H1 (cell line): ENCODE data around the gene NKAIN4. TPM values are rescaled to one million over a fixed set of nuclear protein-coding genes. Genes with fewer than 3 reads are reported as not detected.

Experiments
- CTCF ChIA-PET: fragments of 300-600 bp; sonication (Branson Sonifier 250); formaldehyde crosslinking; loops from one replicate; lab custom pipeline; 2021; ENCODE audit not compliant: partially characterized antibody; lab: Charles Lee
- POLR2A ChIA-PET: fragments of 300-600 bp; sonication (Branson Sonifier 250); formaldehyde crosslinking; loops from one replicate; lab custom pipeline; 2021; ENCODE audit warnings: inconsistent platforms; ENCODE audit not compliant: partially characterized antibody; lab: Charles Lee
- DNase-seq, 2 experiments: peaks; one replicate each; pipeline versions ENCODE4 v3.0.0 to v3.0.0-alpha.2; 2010 to 2022; ENCODE audit warnings: low spot score in 2 of 2, low read depth in 1 of 2, mixed read lengths in 1 of 2
- FAIRE-seq: peaks from 2 replicates; lab custom pipeline; 2011; peaks lifted over from hg19 to GRCh38; lab: Jason Lieb, UNC
- H2AFZ ChIP-seq: 2 replicates; pipeline ENCODE4 v1.8.1; 2012; ENCODE audit warnings: low read length, inconsistent platforms
- H2AK5ac ChIP-seq: 2 replicates; pipeline ENCODE4 v1.6.1; 2013; ENCODE audit warnings: low read depth, low read length
- H2BK120ac ChIP-seq: replicated peaks from 2 replicates; pipeline ENCODE3; 2013; ENCODE audit warnings: low read depth, low read length, inconsistent platforms
- H2BK12ac ChIP-seq: 2 replicates; pipeline ENCODE4 v1.6.1; 2013; ENCODE audit warnings: low read depth, low read length
- H2BK15ac ChIP-seq: 2 replicates; pipeline ENCODE4 v1.6.1; 2013; ENCODE audit warnings: low read length
- H2BK20ac ChIP-seq: 2 replicates; pipeline ENCODE4 v1.6.1; 2013; ENCODE audit warnings: low read length
- H2BK5ac ChIP-seq: 2 replicates; pipeline ENCODE4 v1.6.1; 2013; ENCODE audit warnings: low read depth, low read length
- H3K14ac ChIP-seq: 2 replicates; pipeline ENCODE4 v1.6.1; 2013; ENCODE audit warnings: inconsistent platforms; ENCODE audit not compliant: insufficient read length
- H3K18ac ChIP-seq: 2 replicates; pipeline ENCODE4 v1.6.1; 2013; ENCODE audit warnings: low read length; ENCODE audit errors: extremely low read depth
- H3K23ac ChIP-seq: 2 replicates; pipeline ENCODE4 v1.6.1; 2013; ENCODE audit warnings: inconsistent platforms; ENCODE audit not compliant: insufficient read length
- H3K23me2 ChIP-seq: 2 replicates; pipeline ENCODE4 v1.6.1; 2013; ENCODE audit warnings: low read depth, low read length
- H3K27ac ChIP-seq: 2 replicates; pipeline ENCODE4 v1.6.1; 2011; ENCODE audit warnings: low read depth, low read length, inconsistent platforms
- H3K27me3 ChIP-seq, 4 experiments: replicated peaks in 1 of 4; 1 replicate in 1 of 4; 2 replicates in 3 of 4; pipeline versions ENCODE4 v1.6.1 to v1.8.1; 2011 to 2013; ENCODE audit warnings: low read length in 3 of 4, mild to moderate bottlenecking in 3 of 4, inconsistent platforms in 2 of 4, mixed read lengths in 2 of 4, moderate library complexity in 1 of 4; ENCODE audit not compliant: control insufficient read depth in 3 of 4, insufficient read depth in 3 of 4; ENCODE audit errors: extremely low read depth in 1 of 4
- H3K36me3 ChIP-seq, 4 experiments: 2 replicates each; pipeline versions ENCODE4 v1.6.1 to v1.8.1; 2011 to 2013; ENCODE audit warnings: mild to moderate bottlenecking in 4 of 4, low read length in 3 of 4, moderate library complexity in 2 of 4, control low read depth in 1 of 4, inconsistent platforms in 1 of 4; ENCODE audit not compliant: insufficient read depth in 4 of 4, control insufficient read depth in 2 of 4
- H3K4ac ChIP-seq: replicated peaks from 2 replicates; pipeline ENCODE3; 2013; ENCODE audit warnings: low read length, low read depth, mixed read lengths, inconsistent platforms; ENCODE audit not compliant: insufficient read length
- H3K4me1 ChIP-seq, 4 experiments: replicated peaks in 1 of 4; 1 replicate in 1 of 4; 2 replicates in 3 of 4; pipeline versions ENCODE4 v1.6.1 to v1.8.1; 2011 to 2013; ENCODE audit warnings: low read length in 3 of 4, inconsistent platforms in 2 of 4, mixed read lengths in 1 of 4; ENCODE audit not compliant: insufficient read depth in 4 of 4, control insufficient read depth in 3 of 4
- H3K4me2 ChIP-seq, 2 experiments: 2 replicates each; pipeline versions ENCODE4 v1.6.1 to v1.8.1; 2011 to 2013; ENCODE audit warnings: low read depth in 2 of 2, low read length in 2 of 2, control low read depth in 1 of 2, inconsistent platforms in 1 of 2, mild to moderate bottlenecking in 1 of 2; ENCODE audit not compliant: insufficient read depth in 1 of 2
- H3K4me3 ChIP-seq, 4 experiments: fragments of 200-600, 300-600 bp in 1 of 4; sonication (generic), shearing (Covaris generic), sonication (Bioruptor Twin) in 1 of 4; 2 replicates each; pipeline versions ENCODE4 v1.5.1 to v1.8.1; 2011 to 2016; ENCODE audit warnings: low read length in 4 of 4, low read depth in 3 of 4, control low read depth in 2 of 4, inconsistent platforms in 2 of 4, mild to moderate bottlenecking in 2 of 4, mixed read lengths in 1 of 4, moderate library complexity in 1 of 4; ENCODE audit not compliant: insufficient read depth in 2 of 4; ENCODE audit errors: extremely low read depth in 1 of 4
- H3K56ac ChIP-seq: replicated peaks from 2 replicates; pipeline ENCODE3; 2013; ENCODE audit warnings: low read depth, mild to moderate bottlenecking, mixed read lengths, low read length, inconsistent platforms; ENCODE audit not compliant: insufficient read length
- H3K79me1 ChIP-seq: 2 replicates; pipeline ENCODE4 v1.6.1; 2013; ENCODE audit warnings: low read depth, low read length, control low read depth
- H3K79me2 ChIP-seq, 2 experiments: 2 replicates each; pipeline versions ENCODE4 v1.6.1 to v1.8.1; 2012 to 2013; ENCODE audit warnings: low read length in 2 of 2, mild to moderate bottlenecking in 2 of 2, inconsistent platforms in 1 of 2; ENCODE audit not compliant: insufficient read depth in 2 of 2, control insufficient read depth in 1 of 2
- H3K9ac ChIP-seq, 4 experiments: replicated peaks in 1 of 4; 1 replicate in 1 of 4; 2 replicates in 3 of 4; pipeline versions ENCODE4 v1.6.1 to v1.8.1; 2011 to 2013; ENCODE audit warnings: low read depth in 3 of 4, low read length in 3 of 4, control low read depth in 2 of 4, mild to moderate bottlenecking in 2 of 4, moderate library complexity in 2 of 4, inconsistent platforms in 1 of 4; ENCODE audit errors: extremely low read depth in 1 of 4
- H3K9me3 ChIP-seq, 2 experiments: 2 replicates each; pipeline versions ENCODE4 v1.6.1 to v1.8.1; 2012 to 2013; ENCODE audit warnings: mild to moderate bottlenecking in 2 of 2, moderate library complexity in 2 of 2, control low read depth in 1 of 2, inconsistent platforms in 1 of 2, low read depth in 1 of 2, low read length in 1 of 2, mixed read lengths in 1 of 2; ENCODE audit not compliant: insufficient read depth in 2 of 2
- H4K20me1 ChIP-seq, 2 experiments: replicated peaks in 1 of 2; 2 replicates each; pipeline versions ENCODE3 to v1.8.1; 2011 to 2013; ENCODE audit warnings: inconsistent platforms in 2 of 2, low read length in 2 of 2, mild to moderate bottlenecking in 1 of 2; ENCODE audit not compliant: insufficient read depth in 2 of 2, control insufficient read depth in 1 of 2
- H4K5ac ChIP-seq: 2 replicates; pipeline ENCODE4 v1.6.1; 2013; ENCODE audit warnings: low read length, low read depth, mixed read lengths, inconsistent platforms; ENCODE audit not compliant: insufficient read length
- H4K8ac ChIP-seq: 2 replicates; pipeline ENCODE4 v1.8.0; 2013; ENCODE audit warnings: mild to moderate bottlenecking, moderate library complexity, low read length, inconsistent platforms; ENCODE audit not compliant: insufficient read depth; ENCODE audit errors: extremely low read depth
- H4K91ac ChIP-seq: replicated peaks from 2 replicates; pipeline ENCODE3; 2013; ENCODE audit warnings: low read length, mixed read lengths, inconsistent platforms; ENCODE audit not compliant: insufficient read length
- ATF3 ChIP-seq: IDR thresholded peaks from 2 replicates; pipeline ENCODE4 v1.6.1; 2011; ENCODE audit warnings: low read depth, mild to moderate bottlenecking, low read length; ENCODE audit not compliant: insufficient read depth
- BACH1 ChIP-seq: IDR thresholded peaks from 2 replicates; pipeline ENCODE4 v1.6.1; 2012; ENCODE audit warnings: low read length, improper control_type of control experiment
- E2F6 ChIP-seq: IDR thresholded peaks from 2 replicates; pipeline ENCODE4 v1.6.1; 2012; ENCODE audit warnings: inconsistent platforms
- KDM5A ChIP-seq: fragments of 200-600 bp; IDR thresholded peaks from 2 replicates; pipeline ENCODE4 v1.7.1; 2012; ENCODE audit warnings: mild to moderate bottlenecking, low read length, inconsistent platforms, mixed read lengths
- NANOG ChIP-seq: IDR thresholded peaks from 2 replicates; pipeline ENCODE4 v1.6.1; 2011; ENCODE audit warnings: low read length, low read depth, mild to moderate bottlenecking, inconsistent platforms; ENCODE audit not compliant: insufficient read depth, poor library complexity, severe bottlenecking
- PHF8 ChIP-seq: fragments of 200-600 bp; sonication (generic); conservative IDR thresholded peaks from 2 replicates; pipeline ENCODE4 v1.7.1; 2012; ENCODE audit warnings: low read depth, mild to moderate bottlenecking, inconsistent platforms, low read length, moderate library complexity
- RNF2 ChIP-seq: fragments of 200-900, 300-1000 bp; sonication (generic); IDR thresholded peaks from 2 replicates; pipeline ENCODE4 v1.7.1; 2016; ENCODE audit warnings: borderline replicate concordance, low read depth, mild to moderate bottlenecking, antibody characterized with exemption, low read length; ENCODE audit not compliant: poor library complexity, severe bottlenecking; ENCODE audit errors: missing control alignments
- WGBS, 2 experiments: shearing (Covaris generic) in 1 of 2; methylation state at CpG; one replicate each; pipeline versions ENCODE4 v1.1.6 to v1.1.7; 2013 to 2015; ENCODE audit warnings: low lambda C conversion rate in 2 of 2, mixed read lengths in 2 of 2, inconsistent platforms in 1 of 2, low coverage in 1 of 2, missing lambda C conversion rate in 1 of 2; ENCODE audit not compliant: insufficient replicate concordance in 2 of 2, insufficient coverage in 1 of 2, insufficient read length in 1 of 2; ENCODE audit errors: extremely low coverage in 1 of 2, missing lambda C conversion rate in 1 of 2; 5-methylcytosine and 5-hydroxymethylcytosine counted together
- polyA plus RNA-seq, 7 experiments: library from polyadenylated mRNA; depleted of rRNA in 3 of 7; stranded (reverse) in 5 of 7; unstranded in 2 of 7; fragments of >200 nt in 5 of 7; fragments of 200-250 nt in 2 of 7; gene quantifications; 1 replicate in 5 of 7; 2 replicates in 1 of 7; 4 replicates in 1 of 7; pipeline versions ENCODE4 v1.2.1 to v1.2.3, GENCODE V29; 2011 to 2013; ENCODE audit warnings: missing spikeins in 2 of 7, mixed read lengths in 2 of 7
- total RNA-seq: library from RNA; stranded (reverse); fragmentation: NEBNext Ultra II Directional; extraction: Animal tissue kit (Norgen Biotek cat#: 25700); gene quantifications from 2 replicates; pipeline ENCODE4 v1.2.1, GENCODE V29; 2021

The NKAIN4 gene
- total and polyA plus RNA-seq, 2 of the 8 experiments (the other 6 are each of a cell fraction or from before 2014, with no cell fraction given): 6.9 to 17.0 TPM

GRCh38 chr20:63242736-63243135 is 11.5 kb downstream of the NKAIN4 start:
- Histone ChIP-seq H3K23me2 (no peaks in the 10 kb centered on the region), H3K36me3 (no peaks in the 10 kb centered on the region), H2AK5ac (no peak overlapping the region), H4K8ac (no peak overlapping the region; the same call in 1 of the 2 replicates), H3K9ac (no peak overlapping the region), H3K27ac (no peak overlapping the region), H3K4me2 (no peak overlapping the region), H2AFZ (no peak overlapping the region), H3K56ac (no peak overlapping the region), H2BK15ac (no peak overlapping the region), H3K23ac (no peak overlapping the region), H3K18ac (no peak overlapping the region), H3K14ac (no peak overlapping the region), H4K20me1 (no peaks in the 10 kb centered on the region), H3K4me1 (peaks cover 0 to 14% (median 11%) of the 10 kb centered on the region in 4 experiments; a peak in 4 of 7 replicates), H2BK12ac (no peak overlapping the region), H3K4ac (no peak overlapping the region), H4K91ac (no peak overlapping the region), H3K27me3 (no peaks in the 10 kb centered on the region; a peak in 2 of 7 replicates), H3K9me3 (no peaks in the 10 kb centered on the region), H3K79me2 (no peaks in the 10 kb centered on the region), H3K4me3 (no peak overlapping the region), H4K5ac (no peak overlapping the region), H3K79me1 (no peaks in the 10 kb centered on the region), H2BK5ac (no peak overlapping the region), H2BK20ac (no peak overlapping the region), H2BK120ac (no peak overlapping the region)
- DNase-seq: no peak
- WGBS, 2 experiments: 84% methylated on average over 6 of the region's 21 CpGs; no CpG with 5 or more reads in 1 of the 2 experiments
- ChIA-PET CTCF (interaction anchor here (0.9 to 10.9 kb wide), 8 partner anchors 8 to 48 kb away, joined by 3 to 199 read pairs (median 6); no protein-coding TSS in a partner anchor), POLR2A (no interaction called here)
- no peak for TF ChIP-seq NANOG
- TF ChIP-seq BACH1: no peak
- TF ChIP-seq PHF8: no peak
- TF ChIP-seq KDM5A: no peak
- no peak for TF ChIP-seq RNF2
- TF ChIP-seq E2F6: no peak
- no peak for TF ChIP-seq ATF3
- no peak for FAIRE-seq
